K562 (cell line): ENCODE measurements around the gene INS.

Source experiments
- CTCF ChIP-seq, 3 experiments: IDR thresholded peaks in 2 of 3; conservative IDR thresholded peaks in 1 of 3; 2 replicates each; pipeline ENCODE4 v1.5.1; 2011 to 2012; ENCODE audit warnings: low read length in 3 of 3, mild to moderate bottlenecking in 3 of 3, control low read depth in 2 of 3, improper control_type of control experiment in 1 of 3, inconsistent platforms in 1 of 3, low read depth in 1 of 3, mixed read lengths in 1 of 3, moderate library complexity in 1 of 3; ENCODE audit not compliant: insufficient read depth in 2 of 3
- ELF4 ChIP-seq: fragments of 450-650 bp; formaldehyde crosslinking; IDR thresholded peaks from 2 replicates; pipeline ENCODE4 v1.4.0; 2022; ENCODE audit warnings: missing genetic modification characterization
- ELK1 ChIP-seq: sonication (generic); formaldehyde crosslinking; IDR thresholded peaks from 2 replicates; pipeline ENCODE4 v1.8.1; 2022; ENCODE audit warnings: missing genetic modification reagents
- FOXM1 ChIP-seq, 2 experiments: fragments of 450-650 bp in 1 of 2; sonication (generic) in 1 of 2; formaldehyde crosslinking in 1 of 2; IDR thresholded peaks; 2 replicates each; pipeline versions ENCODE4 v1.6.1 to v1.9.0; 2017 to 2022; ENCODE audit warnings: low read depth in 2 of 2, mild to moderate bottlenecking in 2 of 2, missing genetic modification reagents in 1 of 2, moderate library complexity in 1 of 2
- SPI1 ChIP-seq: IDR thresholded peaks from 2 replicates; pipeline ENCODE4 v1.6.1; 2011; ENCODE audit warnings: low read depth, low read length, control low read depth, borderline replicate concordance
- ZBTB8A ChIP-seq: fragments of 450-650 bp; IDR thresholded peaks from 2 replicates; pipeline ENCODE4 v1.6.1; 2018; ENCODE audit warnings: mild to moderate bottlenecking, moderate library complexity; ENCODE audit not compliant: partially characterized antibody
- TF ChIP-seq, protein P1 (sequence below): fragments of 250-450 bp; sonication (Bioruptor Pico); IDR thresholded peaks from 2 replicates; pipeline ENCODE4 v1.8.0; 2021; ENCODE audit warnings: borderline replicate concordance, mild to moderate bottlenecking, moderate library complexity; ENCODE audit not compliant: poor library complexity, severe bottlenecking

- TF ChIP-seq, protein P1, sequence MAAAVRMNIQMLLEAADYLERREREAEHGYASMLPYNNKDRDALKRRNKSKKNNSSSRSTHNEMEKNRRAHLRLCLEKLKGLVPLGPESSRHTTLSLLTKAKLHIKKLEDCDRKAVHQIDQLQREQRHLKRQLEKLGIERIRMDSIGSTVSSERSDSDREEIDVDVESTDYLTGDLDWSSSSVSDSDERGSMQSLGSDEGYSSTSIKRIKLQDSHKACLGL (CRISPR knock-in tag), result no peak
- TF ChIP-seq CTCF (IDR thresholded peaks at IDR 0.05 in 2 of 3, conservative IDR thresholded peaks at IDR 0.05 in 1 of 3; ENCODE audit: insufficient read depth in 2 of 3, low read depth in 1 of 3, low read length in 3 of 3) (no peak), SPI1 (no peak), ELK1 (CRISPR knock-in tag) (no peak), FOXM1 (IDR thresholded peaks at IDR 0.05; ENCODE audit: low read depth) (no peak), FOXM1 (CRISPR knock-in tag; IDR thresholded peaks at IDR 0.05; ENCODE audit: low read depth) (no peak), ZBTB8A (no peak), ELF4 (CRISPR knock-in tag) (no peak)
Observed at GRCh38 chr11:2144544-2145248, 16.3 kb downstream of the INS start.
